AG04449 (cell line): ENCODE results near the gene UNC5B.

ENCODE experiments used
- CTCF ChIA-PET: fragments of 350-600 bp; formaldehyde crosslinking; extraction: SDS; loops from one replicate; lab custom pipeline; 2021; ENCODE audit warnings: antibody characterized with exemption; lab: Yijun Ruan, JAX
- POLR2A ChIA-PET: fragments of 400-600, 350-600 bp; formaldehyde crosslinking; extraction: SDS; loops from one replicate; lab custom pipeline; 2020; ENCODE audit warnings: antibody characterized with exemption, inconsistent platforms; lab: Yijun Ruan, JAX
- DNase-seq: peaks from one replicate; pipeline ENCODE4 v3.0.0-alpha.2; 2010; ENCODE audit warnings: low read depth, low spot score
- H3K4me3 ChIP-seq: 2 replicates; pipeline ENCODE4 v1.5.1; 2011; ENCODE audit warnings: low read depth, mild to moderate bottlenecking, control low read depth, low read length
- TF ChIP-seq, protein P1 (sequence below): IDR thresholded peaks from one replicate; pipeline ENCODE4 v1.5.1; 2011; ENCODE audit warnings: mild to moderate bottlenecking, moderate library complexity, low read length, control low read depth, inconsistent platforms; ENCODE audit not compliant: insufficient read depth; ENCODE audit errors: missing control alignments

UNC5B gene

DNA sequence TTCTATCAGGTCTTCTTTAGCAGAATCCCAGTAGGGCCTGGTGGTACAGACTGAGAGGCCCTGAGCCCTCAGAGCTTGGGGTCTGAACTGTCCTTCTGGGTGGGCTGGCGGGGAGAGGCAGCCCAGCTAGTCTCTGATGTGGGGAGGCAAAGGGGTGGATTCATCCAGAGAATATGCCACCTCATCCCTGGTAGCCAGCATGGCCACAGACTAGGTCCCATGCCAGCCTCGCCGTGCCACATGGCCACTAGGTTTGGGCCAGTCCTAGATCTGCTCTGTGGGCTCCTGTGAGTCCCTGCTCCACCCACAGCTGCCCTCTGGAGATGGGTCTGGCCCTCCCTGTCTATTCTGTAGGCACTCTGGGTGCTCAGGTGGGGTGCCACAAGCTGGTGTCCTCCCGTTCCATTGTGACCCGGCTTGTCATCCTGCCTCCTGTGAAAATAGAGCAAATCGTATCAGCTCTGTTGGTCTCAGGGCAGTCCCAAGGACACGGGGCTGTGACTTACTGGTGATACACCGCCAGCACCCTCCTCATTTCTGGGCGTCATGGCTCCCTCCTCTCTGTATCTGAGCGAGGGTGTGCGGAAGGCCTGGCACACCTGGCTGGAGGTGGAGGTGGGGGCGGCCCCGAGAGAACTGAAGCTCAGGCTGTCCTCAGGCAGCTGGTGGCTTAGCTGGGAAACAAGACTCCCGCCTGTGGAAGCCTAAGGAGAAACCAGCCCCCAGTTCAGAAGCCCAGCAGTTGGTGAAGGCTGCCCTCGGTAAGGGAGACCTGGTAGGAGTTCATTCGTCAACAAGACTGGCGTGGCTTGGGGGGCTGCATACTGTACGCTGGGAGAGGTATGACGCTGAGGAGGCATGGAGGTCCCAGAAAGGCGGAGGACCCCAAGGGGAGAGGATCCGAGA is 33.3 kb downstream of the UNC5B start:
- H3K4me3 ChIP-seq, result no peak overlapping the region
- TF ChIP-seq, protein P1, sequence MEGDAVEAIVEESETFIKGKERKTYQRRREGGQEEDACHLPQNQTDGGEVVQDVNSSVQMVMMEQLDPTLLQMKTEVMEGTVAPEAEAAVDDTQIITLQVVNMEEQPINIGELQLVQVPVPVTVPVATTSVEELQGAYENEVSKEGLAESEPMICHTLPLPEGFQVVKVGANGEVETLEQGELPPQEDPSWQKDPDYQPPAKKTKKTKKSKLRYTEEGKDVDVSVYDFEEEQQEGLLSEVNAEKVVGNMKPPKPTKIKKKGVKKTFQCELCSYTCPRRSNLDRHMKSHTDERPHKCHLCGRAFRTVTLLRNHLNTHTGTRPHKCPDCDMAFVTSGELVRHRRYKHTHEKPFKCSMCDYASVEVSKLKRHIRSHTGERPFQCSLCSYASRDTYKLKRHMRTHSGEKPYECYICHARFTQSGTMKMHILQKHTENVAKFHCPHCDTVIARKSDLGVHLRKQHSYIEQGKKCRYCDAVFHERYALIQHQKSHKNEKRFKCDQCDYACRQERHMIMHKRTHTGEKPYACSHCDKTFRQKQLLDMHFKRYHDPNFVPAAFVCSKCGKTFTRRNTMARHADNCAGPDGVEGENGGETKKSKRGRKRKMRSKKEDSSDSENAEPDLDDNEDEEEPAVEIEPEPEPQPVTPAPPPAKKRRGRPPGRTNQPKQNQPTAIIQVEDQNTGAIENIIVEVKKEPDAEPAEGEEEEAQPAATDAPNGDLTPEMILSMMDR, result no peak
- no peak for DNase-seq
- ChIA-PET CTCF (interaction anchor here (0.9 to 3.5 kb wide), 15 partner anchors 9 to 342 kb away, joined by 3 to 15 read pairs (median 4); partner anchors contain the start of gene UNC5B), POLR2A (interaction anchor here (0.8 to 1.6 kb wide), 5 partner anchors 7 to 34 kb away, joined by 3 to 9 read pairs (median 4); partner anchors contain the start of gene UNC5B)

DNA sequence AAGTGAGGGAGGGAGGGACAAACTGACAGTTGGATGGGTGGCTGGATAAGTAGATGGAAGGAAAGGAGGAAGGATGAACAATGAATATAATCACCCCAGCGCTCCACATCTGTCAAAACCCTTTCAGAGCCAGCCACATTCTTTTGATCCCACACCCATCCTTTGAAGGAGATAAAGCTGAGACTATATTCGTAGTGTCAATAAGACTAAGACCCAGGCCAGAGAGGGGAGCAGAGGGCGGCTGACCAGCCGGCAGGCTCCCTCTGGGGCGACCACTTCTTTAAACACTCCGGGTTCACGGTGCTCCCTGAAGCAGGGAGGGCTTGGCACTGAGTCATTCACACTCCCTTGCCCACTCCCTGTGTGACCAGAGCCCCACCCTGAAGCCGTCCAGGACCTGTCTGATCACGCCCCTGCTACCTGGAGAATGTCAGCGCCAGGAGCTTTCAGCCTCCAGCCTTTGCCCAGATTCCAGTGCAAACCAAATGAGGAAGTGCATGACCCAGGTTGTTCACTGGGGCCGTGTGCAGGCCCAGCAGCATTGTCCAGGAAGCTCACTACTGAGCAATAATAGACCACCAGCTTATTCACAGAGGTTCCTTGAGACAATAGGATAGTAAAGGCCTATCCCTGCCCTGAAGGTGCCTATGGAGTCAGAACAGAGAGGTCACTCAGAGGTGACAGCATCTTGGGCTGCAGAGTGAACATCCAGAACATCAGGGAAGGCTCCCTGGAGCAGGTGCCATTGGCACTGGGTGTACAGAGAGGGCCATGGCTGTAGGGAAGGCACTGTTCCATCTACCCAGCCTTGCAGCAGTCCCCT is 34.4 kb downstream of the UNC5B start:
- TF ChIP-seq, protein P1, result no peak
- CTCF ChIA-PET, result interaction anchor here (0.9 to 3.5 kb wide), 3 partner anchors 11 to 38 kb away, joined by 3 to 15 read pairs (median 6); no protein-coding TSS in a partner anchor
- no peak for DNase-seq
- POLR2A ChIA-PET, result interaction anchor here (1.3 kb wide), 1 partner anchor 9 kb away, joined by 4 read pairs; no protein-coding TSS in a partner anchor
- no peak overlapping the region for H3K4me3 ChIP-seq

GRCh38 chr10:71247414-71247705 is 35.0 kb downstream of the UNC5B start:
- TF ChIP-seq, protein P1, result no peak
- H3K4me3 ChIP-seq, result no peak overlapping the region
- ChIA-PET POLR2A (no interaction called here), CTCF (interaction anchor here (3.5 kb wide), 1 partner anchor 23 kb away, joined by 15 read pairs; no protein-coding TSS in a partner anchor)
- no peak for DNase-seq

GRCh38 chr10:71247804-71248203 is 35.4 kb downstream of the UNC5B start:
- DNase-seq, result no peak
- POLR2A ChIA-PET, result interaction anchor here (0.8 kb wide), 1 partner anchor 31 kb away, joined by 3 read pairs; no protein-coding TSS in a partner anchor
- no peak overlapping the region for H3K4me3 ChIP-seq
- TF ChIP-seq, protein P1, result no peak
- CTCF ChIA-PET, result interaction anchor here (1.4 to 3.5 kb wide), 2 partner anchors 12 to 22 kb away, joined by 5 to 15 read pairs; no protein-coding TSS in a partner anchor

GRCh38 chr10:71248210-71248609 is 35.8 kb downstream of the UNC5B start:
- POLR2A ChIA-PET, result interaction anchor here (0.8 kb wide), 1 partner anchor 31 kb away, joined by 3 read pairs; no protein-coding TSS in a partner anchor
- TF ChIP-seq, protein P1, result no peak
- H3K4me3 ChIP-seq, result no peak overlapping the region
- no peak for DNase-seq
- CTCF ChIA-PET, result interaction anchor here (1.4 to 3.5 kb wide), 2 partner anchors 12 to 22 kb away, joined by 5 to 15 read pairs; no protein-coding TSS in a partner anchor
